DOHH2 (cell line): Measurements from ENCODE around the gene ELOVL6.

ENCODE experiments used
- CTCF ChIP-seq: fragments of 200-600 bp; sonication (generic); IDR thresholded peaks from one replicate; pipeline ENCODE4 v1.5.1; 2014; ENCODE audit warnings: antibody characterized with exemption, mild to moderate bottlenecking, low read depth, low read length; ENCODE audit not compliant: poor library complexity, severe bottlenecking
- EZH2phosphoT487 ChIP-seq: fragments of 200-600 bp; sonication (generic); IDR thresholded peaks from 2 replicates; pipeline ENCODE4 v1.6.1; 2017; ENCODE audit warnings: borderline replicate concordance, mild to moderate bottlenecking, antibody characterized with exemption, low read length, moderate library complexity, mixed read lengths

GRCh38 chr4:110156442-110156841 is 42.0 kb downstream of the ELOVL6 start:
- TF ChIP-seq CTCF (no peak), EZH2phosphoT487 (no peak)
